Measurements from ENCODE around the gene NEMF.

- TF ChIP-seq, protein P1, sequence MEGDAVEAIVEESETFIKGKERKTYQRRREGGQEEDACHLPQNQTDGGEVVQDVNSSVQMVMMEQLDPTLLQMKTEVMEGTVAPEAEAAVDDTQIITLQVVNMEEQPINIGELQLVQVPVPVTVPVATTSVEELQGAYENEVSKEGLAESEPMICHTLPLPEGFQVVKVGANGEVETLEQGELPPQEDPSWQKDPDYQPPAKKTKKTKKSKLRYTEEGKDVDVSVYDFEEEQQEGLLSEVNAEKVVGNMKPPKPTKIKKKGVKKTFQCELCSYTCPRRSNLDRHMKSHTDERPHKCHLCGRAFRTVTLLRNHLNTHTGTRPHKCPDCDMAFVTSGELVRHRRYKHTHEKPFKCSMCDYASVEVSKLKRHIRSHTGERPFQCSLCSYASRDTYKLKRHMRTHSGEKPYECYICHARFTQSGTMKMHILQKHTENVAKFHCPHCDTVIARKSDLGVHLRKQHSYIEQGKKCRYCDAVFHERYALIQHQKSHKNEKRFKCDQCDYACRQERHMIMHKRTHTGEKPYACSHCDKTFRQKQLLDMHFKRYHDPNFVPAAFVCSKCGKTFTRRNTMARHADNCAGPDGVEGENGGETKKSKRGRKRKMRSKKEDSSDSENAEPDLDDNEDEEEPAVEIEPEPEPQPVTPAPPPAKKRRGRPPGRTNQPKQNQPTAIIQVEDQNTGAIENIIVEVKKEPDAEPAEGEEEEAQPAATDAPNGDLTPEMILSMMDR (IDR thresholded peaks at IDR 0.05): no peak
- TF ChIP-seq POLR2A (IDR thresholded peaks at IDR 0.05) (no peak), POLR2AphosphoS5 (IDR thresholded peaks at IDR 0.05) (no peak), EP300 (IDR thresholded peaks at IDR 0.05) (no peak)
Observed at GRCh38 chr14:49881350-49882001, 28.9 kb upstream of the NEMF start.

All from gastroesophageal sphincter (tissue), 3 donors.